22Rv1 (cell line): ENCODE measurements around the gene HIF1AN.

Source experiments
- ZFX ChIP-seq: fragments of 450-650 bp; IDR thresholded peaks from 2 replicates; pipeline ENCODE4 v1.6.1; 2017; ENCODE audit warnings: antibody characterized with exemption, borderline replicate concordance
- TF ChIP-seq, protein P1 (sequence below): fragments of 450-650 bp; IDR thresholded peaks from 2 replicates; pipeline ENCODE4 v1.5.1; 2017; ENCODE audit warnings: mild to moderate bottlenecking

DNA sequence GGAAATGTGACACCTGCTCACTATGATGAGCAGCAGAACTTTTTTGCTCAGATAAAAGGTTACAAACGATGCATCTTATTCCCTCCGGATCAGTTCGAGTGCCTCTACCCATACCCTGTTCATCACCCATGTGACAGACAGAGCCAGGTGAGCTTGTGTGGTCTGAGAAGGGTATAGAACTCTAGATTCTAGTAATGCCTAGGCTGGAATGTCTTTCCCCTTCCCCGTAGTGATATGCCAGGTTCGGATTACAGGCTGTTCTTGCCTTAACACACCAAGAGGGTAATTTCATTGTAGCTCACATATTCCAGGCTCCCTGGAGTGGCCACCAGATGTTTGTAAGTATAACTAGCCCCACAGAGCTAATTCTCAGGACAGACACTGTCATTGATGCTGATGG lies 9.2 kb downstream of the HIF1AN start:
- TF ChIP-seq, protein P1, sequence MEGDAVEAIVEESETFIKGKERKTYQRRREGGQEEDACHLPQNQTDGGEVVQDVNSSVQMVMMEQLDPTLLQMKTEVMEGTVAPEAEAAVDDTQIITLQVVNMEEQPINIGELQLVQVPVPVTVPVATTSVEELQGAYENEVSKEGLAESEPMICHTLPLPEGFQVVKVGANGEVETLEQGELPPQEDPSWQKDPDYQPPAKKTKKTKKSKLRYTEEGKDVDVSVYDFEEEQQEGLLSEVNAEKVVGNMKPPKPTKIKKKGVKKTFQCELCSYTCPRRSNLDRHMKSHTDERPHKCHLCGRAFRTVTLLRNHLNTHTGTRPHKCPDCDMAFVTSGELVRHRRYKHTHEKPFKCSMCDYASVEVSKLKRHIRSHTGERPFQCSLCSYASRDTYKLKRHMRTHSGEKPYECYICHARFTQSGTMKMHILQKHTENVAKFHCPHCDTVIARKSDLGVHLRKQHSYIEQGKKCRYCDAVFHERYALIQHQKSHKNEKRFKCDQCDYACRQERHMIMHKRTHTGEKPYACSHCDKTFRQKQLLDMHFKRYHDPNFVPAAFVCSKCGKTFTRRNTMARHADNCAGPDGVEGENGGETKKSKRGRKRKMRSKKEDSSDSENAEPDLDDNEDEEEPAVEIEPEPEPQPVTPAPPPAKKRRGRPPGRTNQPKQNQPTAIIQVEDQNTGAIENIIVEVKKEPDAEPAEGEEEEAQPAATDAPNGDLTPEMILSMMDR, result no peak
- TF ChIP-seq ZFX, result no peak
